ENCODE data around the gene SPP1. TPM values are rescaled to one million over a fixed set of nuclear protein-coding genes. Genes with fewer than 3 reads are reported as not detected.

Gene SPP1
- total RNA-seq, 1 experiment from 2014 or later: not detected

- ChIA-PET POLR2A (interaction anchor here (1.5 kb wide), 1 partner anchor 13 kb away, joined by 5 read pairs; no protein-coding TSS in a partner anchor), CTCF (interaction anchor here (0.6 to 1.4 kb wide), 4 partner anchors 8 to 198 kb away, joined by 3 to 4 read pairs (median 4); no protein-coding TSS in a partner anchor)
- no peaks in the 10 kb centered on the region for H3K36me3 Mint-ChIP-seq (ENCODE audit: insufficient read depth, unreplicated experiment)
- no TSS peak for BruUV-seq (replicated peaks)
- H3K4me1 Mint-ChIP-seq (ENCODE audit: insufficient read depth, unreplicated experiment): peaks cover 37% of the 10 kb centered on the region
- H3K27me3 Mint-ChIP-seq (ENCODE audit: insufficient read depth, unreplicated experiment): no peaks in the 10 kb centered on the region
- no peak overlapping the region for H3K4me3 Mint-ChIP-seq (ENCODE audit: unreplicated experiment)
- intact Hi-C loops (cut with micrococcal nuclease): no loop called here
- no peaks in the 10 kb centered on the region for H3K9me3 Mint-ChIP-seq (ENCODE audit: unreplicated experiment)
- no peak for DNase-seq (ENCODE audit: unreplicated experiment)
- no peak overlapping the region for H3K27ac Mint-ChIP-seq (ENCODE audit: low read depth, unreplicated experiment)
- TF ChIP-seq, protein P1, sequence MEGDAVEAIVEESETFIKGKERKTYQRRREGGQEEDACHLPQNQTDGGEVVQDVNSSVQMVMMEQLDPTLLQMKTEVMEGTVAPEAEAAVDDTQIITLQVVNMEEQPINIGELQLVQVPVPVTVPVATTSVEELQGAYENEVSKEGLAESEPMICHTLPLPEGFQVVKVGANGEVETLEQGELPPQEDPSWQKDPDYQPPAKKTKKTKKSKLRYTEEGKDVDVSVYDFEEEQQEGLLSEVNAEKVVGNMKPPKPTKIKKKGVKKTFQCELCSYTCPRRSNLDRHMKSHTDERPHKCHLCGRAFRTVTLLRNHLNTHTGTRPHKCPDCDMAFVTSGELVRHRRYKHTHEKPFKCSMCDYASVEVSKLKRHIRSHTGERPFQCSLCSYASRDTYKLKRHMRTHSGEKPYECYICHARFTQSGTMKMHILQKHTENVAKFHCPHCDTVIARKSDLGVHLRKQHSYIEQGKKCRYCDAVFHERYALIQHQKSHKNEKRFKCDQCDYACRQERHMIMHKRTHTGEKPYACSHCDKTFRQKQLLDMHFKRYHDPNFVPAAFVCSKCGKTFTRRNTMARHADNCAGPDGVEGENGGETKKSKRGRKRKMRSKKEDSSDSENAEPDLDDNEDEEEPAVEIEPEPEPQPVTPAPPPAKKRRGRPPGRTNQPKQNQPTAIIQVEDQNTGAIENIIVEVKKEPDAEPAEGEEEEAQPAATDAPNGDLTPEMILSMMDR (IDR thresholded peaks at IDR 0.05; ENCODE audit: unreplicated experiment): no peak
Measured at GRCh38 chr4:88014386-88014905, 38.9 kb downstream of the SPP1 start.

GRCh38 chr4:88015659-88016295 lies 40.3 kb downstream of the SPP1 start:
- Mint-ChIP-seq H3K9me3 (ENCODE audit: unreplicated experiment) (no peaks in the 10 kb centered on the region), H3K4me1 (ENCODE audit: insufficient read depth, unreplicated experiment) (peaks cover 31% of the 10 kb centered on the region), H3K27ac (ENCODE audit: low read depth, unreplicated experiment) (peak overlapping the region; percentile 75), H3K4me3 (ENCODE audit: unreplicated experiment) (no peak overlapping the region), H3K27me3 (ENCODE audit: insufficient read depth, unreplicated experiment) (no peaks in the 10 kb centered on the region), H3K36me3 (ENCODE audit: insufficient read depth, unreplicated experiment) (peaks cover 5% of the 10 kb centered on the region)
- intact Hi-C loops (cut with micrococcal nuclease): no loop called here
- ChIA-PET POLR2A (no interaction called here), CTCF (interaction anchor here (0.6 to 1.7 kb wide), 2 partner anchors 166 to 203 kb away, joined by 3 read pairs; no protein-coding TSS in a partner anchor)
- TF ChIP-seq, protein P1 (IDR thresholded peaks at IDR 0.05; ENCODE audit: unreplicated experiment): no peak
- no TSS peak for BruUV-seq (replicated peaks)
- DNase-seq (ENCODE audit: unreplicated experiment): no peak

DNA sequence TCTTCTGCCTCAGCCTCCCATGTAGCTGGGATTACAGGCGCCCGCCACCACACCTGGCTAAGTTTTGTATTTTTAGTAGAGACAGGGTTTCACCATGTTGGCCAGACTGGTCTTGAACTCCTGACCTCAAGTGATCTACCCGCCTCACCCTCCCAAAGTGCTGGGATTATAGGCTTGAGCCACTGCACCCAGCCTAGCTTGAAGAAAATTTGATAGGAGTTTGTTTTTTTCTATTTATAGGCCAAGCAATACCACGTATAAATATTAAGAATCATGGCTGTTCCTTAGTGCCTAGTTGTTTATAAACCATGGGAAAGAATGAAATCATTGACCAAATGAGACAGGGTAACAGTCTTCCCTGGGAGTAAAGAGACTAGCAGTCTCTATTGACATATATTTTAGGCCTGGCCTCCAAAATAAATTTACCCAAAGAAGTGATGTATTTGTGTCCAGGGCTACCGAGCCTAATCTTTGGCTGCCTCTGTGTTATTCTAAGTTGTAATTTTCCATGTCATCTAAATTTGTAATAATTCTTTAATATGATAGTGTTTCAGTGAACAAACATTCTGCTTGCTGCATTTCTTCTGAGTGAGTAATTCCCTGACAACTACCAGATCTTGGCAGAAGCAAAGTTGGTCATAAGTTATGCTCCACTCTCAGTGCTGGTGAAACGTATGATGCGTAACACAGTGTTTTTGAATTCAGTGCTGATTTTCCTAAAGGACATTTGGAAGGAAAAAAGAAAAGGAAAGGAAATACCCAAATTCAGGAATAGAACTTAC lies 42.2 kb downstream of the SPP1 start:
- no peaks in the 10 kb centered on the region for H3K9me3 Mint-ChIP-seq (ENCODE audit: unreplicated experiment)
- peak overlapping the region; percentile 5 for H3K4me3 Mint-ChIP-seq (ENCODE audit: unreplicated experiment)
- no peaks in the 10 kb centered on the region for H3K27me3 Mint-ChIP-seq (ENCODE audit: insufficient read depth, unreplicated experiment)
- CTCF ChIA-PET: interaction anchor here (0.6 to 1.7 kb wide), 3 partner anchors 168 to 597 kb away, joined by 3 read pairs; no protein-coding TSS in a partner anchor
- BruUV-seq (replicated peaks): no TSS peak
- H3K4me1 Mint-ChIP-seq (ENCODE audit: insufficient read depth, unreplicated experiment): peaks cover 24% of the 10 kb centered on the region
- H3K27ac Mint-ChIP-seq (ENCODE audit: low read depth, unreplicated experiment): peak overlapping the region; percentile 78
- peaks cover 17% of the 10 kb centered on the region for H3K36me3 Mint-ChIP-seq (ENCODE audit: insufficient read depth, unreplicated experiment)
- intact Hi-C loops (cut with micrococcal nuclease): no loop called here
- DNase-seq (ENCODE audit: unreplicated experiment): peak; percentile 81
- POLR2A ChIA-PET: interaction anchor here (0.6 to 1.2 kb wide), 4 partner anchors 9 to 740 kb away, joined by 3 to 11 read pairs (median 4); partner anchors contain the start of gene PKD2
- TF ChIP-seq, protein P1 (IDR thresholded peaks at IDR 0.05; ENCODE audit: unreplicated experiment): no peak

- intact Hi-C loops (cut with micrococcal nuclease): no loop called here
- peak overlapping the region; percentile 78 for H3K27ac Mint-ChIP-seq (ENCODE audit: low read depth, unreplicated experiment)
- H3K4me3 Mint-ChIP-seq (ENCODE audit: unreplicated experiment): peak overlapping the region; percentile 5
Measured at GRCh38 chr4:88018466-88018865, 43.0 kb downstream of the SPP1 start.

More at GRCh38 chr4:88018466-88018865, 43.0 kb downstream of the SPP1 start:
- Mint-ChIP-seq H3K9me3 (ENCODE audit: unreplicated experiment) (no peaks in the 10 kb centered on the region), H3K27me3 (ENCODE audit: insufficient read depth, unreplicated experiment) (no peaks in the 10 kb centered on the region), H3K4me1 (ENCODE audit: insufficient read depth, unreplicated experiment) (peaks cover 20% of the 10 kb centered on the region), H3K36me3 (ENCODE audit: insufficient read depth, unreplicated experiment) (peaks cover 17% of the 10 kb centered on the region)
- BruUV-seq (replicated peaks): no TSS peak
- TF ChIP-seq, protein P1 (IDR thresholded peaks at IDR 0.05; ENCODE audit: unreplicated experiment): no peak
- DNase-seq (ENCODE audit: unreplicated experiment): no peak
- CTCF ChIA-PET: no interaction called here
- POLR2A ChIA-PET: interaction anchor here (0.8 to 1.2 kb wide), 2 partner anchors 9 to 13 kb away, joined by 3 to 4 read pairs; no protein-coding TSS in a partner anchor
